GM18505 (cell line): Measurements from ENCODE around the gene PRSS12.
A peak's percentile ranks its signal among the peaks of the same experiment; 100 is the strongest.

Experiments
- ATAC-seq: cut with Tn5 transposase; IDR thresholded peaks from one replicate; pipeline ENCODE4 v1.9.1; 2021; ENCODE audit not compliant: unreplicated experiment
- POLR2A ChIP-seq: IDR thresholded peaks from 4 replicates; pipeline ENCODE4 v1.6.1; 2011; ENCODE audit warnings: borderline replicate concordance; ENCODE audit not compliant: insufficient read depth, insufficient read length; ENCODE audit errors: extremely low read depth

The PRSS12 gene

DNA sequence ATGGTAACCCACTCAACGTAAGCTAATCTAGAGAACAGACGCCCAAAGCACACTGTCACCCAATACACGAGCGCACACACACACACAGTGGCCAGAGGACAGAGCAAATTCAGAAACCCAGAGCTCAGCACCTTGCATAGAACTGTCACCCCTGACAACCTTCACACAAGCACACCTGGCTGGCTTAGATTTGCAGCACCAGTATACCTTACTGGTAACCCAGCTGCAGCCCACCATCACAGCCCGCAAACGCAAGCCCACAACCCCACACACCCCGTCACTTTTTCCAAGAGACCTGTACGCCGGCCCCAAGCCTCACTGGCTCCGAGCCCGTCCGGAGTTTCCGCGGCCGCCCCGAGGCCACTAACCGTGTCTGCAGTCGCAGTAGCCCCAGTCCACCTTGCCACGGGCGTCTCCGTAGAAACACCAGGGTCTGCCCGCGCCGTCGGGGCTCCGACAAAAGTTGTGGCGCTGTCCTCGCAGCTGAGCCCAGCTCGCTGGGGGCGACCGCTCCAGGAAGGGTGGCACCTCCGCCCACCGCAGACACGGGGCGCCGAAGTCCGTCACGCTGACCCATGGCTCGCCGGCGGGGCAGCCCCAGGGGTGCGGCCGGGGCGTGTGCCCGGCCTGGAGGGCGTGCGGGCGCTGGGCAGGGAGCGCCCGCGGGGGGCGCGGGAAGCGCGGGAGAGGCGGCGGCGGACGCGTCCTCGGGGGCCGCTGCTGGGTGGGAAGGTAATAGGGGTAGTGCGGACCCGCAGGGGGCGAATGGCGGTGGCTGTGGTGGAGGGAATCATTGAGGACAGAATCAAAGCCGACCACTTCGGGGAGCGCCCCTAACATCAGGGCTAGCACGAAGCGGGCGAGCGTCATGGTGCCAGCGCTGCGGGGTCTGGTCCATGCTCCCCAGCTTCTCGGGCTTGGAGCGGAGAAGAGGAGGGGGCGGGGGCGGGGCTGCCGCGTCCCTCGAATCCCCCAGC is 664 bp downstream of the PRSS12 start:
- no peak for TF ChIP-seq POLR2A
- ATAC-seq, result peak; percentile 12

DNA sequence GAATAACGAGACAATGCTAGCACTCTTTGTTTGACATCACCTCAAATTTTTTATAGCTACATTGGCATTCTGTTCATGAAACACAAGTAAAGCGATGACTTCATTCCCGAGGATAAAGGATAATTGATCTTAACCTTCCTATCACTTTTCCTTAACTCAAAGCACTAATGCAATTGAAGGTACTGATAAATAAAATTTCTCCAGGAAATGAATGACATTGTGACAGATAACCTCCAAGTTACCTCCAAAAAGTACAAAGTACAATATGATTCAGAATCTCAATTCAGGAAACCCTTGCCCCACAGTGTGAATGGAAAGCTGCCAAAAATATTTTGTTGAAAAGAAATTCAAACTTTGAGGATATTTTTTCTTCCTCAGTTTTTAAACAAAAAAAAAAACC is 1.8 kb downstream of the PRSS12 start:
- no peak for ATAC-seq
- TF ChIP-seq POLR2A, result no peak

DNA sequence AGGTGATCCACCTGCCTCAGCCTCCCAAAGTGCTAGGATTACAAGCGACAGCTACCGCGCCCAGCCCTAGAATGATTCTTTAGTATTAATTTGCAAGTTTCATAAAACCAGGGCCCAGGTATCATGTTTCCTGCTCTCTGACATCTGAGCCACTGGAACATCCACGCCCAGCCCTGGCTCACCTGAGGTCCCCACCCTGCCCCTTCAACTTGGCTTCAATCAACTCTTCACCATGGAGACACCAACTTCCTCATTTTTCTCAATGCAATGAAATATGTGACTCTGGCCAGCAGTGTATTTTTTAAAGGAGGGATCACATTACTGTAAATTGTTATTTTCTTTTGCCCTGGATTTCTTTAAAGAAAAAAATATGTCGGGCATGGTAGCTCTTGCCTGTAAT is 3.9 kb downstream of the PRSS12 start:
- TF ChIP-seq POLR2A, result no peak
- no peak for ATAC-seq

DNA sequence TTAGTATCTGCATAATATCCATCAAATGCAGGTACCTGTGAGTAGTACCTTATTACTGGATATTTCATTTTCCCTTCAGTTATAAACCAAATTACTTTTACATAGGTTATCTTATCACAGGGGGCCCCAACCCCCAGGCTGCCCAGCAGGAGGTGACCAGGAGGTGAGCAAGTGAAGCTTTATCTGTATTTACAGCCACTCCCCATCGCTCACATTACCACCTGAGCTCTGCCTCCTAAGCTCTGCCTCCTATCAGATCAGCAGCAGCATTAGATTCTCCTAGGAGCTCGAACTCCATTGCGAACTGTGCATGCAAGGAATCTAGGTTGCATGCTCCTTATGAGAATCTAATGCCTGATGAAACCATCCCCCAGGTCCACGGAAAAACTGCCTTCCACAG is 6.3 kb downstream of the PRSS12 start:
- ATAC-seq, result no peak
- TF ChIP-seq POLR2A, result no peak

DNA sequence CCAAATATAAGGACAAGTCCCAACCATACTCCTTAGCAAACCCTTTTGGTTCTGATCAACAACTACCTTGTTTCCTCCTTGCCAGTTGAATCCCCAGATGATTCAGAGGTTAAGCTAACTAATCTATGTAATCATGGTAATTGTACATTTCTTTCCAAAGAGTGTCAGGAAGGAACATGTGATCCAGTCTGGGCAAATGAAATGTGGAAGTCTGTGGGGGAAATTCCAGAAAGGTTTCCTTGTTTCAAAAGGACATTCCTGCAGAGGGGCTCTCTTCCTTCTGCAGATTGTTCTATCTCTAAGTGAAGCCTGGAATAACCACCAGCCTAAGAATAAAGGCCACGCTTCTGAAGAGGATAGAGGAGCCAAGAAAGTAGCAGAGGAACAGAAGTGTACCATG is 7.0 kb downstream of the PRSS12 start:
- ATAC-seq, result no peak
- TF ChIP-seq POLR2A, result no peak

DNA sequence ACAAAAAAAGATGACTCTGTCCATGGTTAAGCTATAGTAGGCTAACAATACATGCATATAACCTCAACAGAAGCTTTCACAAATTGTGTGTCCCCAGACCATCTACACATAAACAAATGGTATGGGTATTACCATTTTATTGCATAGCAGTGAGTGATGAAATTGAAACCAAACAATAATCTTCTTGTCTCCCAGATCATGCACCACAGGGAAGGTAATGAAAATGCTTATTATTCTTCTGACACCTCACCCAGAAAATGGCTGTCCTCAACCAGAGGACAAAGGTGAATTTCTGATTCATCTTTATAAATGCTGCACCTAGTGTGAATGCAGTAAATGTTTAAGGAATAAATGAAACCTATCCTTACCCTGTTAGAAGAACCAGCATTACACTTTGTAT is 8.0 kb downstream of the PRSS12 start:
- no peak for ATAC-seq
- no peak for TF ChIP-seq POLR2A

DNA sequence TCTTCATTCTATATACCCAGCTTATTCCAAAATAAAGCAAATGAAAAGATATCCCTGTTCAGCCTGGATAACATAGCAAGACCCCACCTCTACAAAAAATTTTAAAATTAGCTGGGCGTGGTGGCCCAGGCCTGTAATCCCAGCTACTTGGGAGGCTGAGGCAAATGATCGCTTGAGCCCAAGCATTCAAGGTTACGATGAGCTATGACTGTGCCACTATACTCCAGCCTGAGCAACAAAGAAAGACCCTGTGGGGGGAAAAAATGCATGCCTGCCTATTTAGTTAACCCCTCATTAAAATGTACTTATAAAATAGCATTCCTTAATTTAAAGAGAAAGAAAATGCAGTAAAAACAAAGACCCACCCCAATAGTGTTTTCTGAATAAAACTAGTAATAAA is 9.3 kb downstream of the PRSS12 start:
- no peak for TF ChIP-seq POLR2A
- no peak for ATAC-seq

DNA sequence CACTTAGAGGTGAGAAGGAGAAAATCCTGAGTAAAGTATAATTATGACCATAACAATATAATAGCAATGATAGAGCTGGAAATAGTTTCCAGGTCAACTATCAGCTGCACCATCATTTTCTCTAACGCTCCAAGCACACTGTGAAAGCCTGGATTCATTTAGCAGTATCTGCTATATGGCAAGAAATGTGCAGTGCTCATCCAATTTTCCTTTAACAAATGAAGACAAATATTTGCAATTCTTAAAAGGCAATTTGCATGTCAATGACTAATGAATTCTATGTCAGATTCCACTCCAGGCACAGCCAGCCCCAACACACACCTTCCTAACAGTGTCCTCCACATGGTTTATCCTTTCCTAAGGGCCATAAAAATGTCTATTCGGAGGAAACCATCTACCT is 12.7 kb downstream of the PRSS12 start:
- TF ChIP-seq POLR2A, result no peak
- no peak for ATAC-seq

DNA sequence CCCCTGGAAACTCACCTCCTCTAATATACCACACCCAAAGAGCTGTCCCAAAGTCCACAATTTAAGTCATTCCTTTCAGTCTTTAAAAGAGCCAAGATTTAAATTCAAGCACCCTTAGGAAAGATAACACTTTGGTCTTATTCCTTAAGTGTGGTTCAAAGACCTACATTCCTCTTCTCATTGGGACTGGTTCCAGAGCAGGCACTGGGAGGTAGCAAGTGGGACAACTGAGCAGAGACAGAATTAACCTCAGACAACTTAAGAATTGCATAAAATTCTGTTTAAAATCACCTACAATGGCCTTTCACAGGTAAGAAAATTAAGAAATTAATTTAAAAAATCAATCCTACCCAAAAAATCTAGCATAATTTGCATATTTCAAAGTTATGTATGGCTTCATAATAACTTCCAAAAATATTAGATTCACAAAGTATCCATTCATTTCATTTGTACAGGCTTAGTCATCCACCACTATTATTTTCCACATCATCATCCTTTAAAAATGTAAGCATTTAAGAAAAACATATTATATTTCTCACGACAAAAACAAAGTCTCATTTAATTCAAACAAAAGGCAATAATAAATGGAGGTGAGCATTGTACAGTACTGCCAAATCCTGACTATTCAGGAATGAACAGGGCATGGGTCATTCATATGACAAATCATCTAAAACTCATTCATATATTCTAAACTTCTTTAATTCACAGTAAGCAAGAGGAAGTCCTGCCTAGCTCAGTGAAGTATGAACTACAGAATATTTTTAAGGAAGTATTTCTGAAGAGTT is 13.6 kb downstream of the PRSS12 start:
- no peak for ATAC-seq
- TF ChIP-seq POLR2A, result no peak

DNA sequence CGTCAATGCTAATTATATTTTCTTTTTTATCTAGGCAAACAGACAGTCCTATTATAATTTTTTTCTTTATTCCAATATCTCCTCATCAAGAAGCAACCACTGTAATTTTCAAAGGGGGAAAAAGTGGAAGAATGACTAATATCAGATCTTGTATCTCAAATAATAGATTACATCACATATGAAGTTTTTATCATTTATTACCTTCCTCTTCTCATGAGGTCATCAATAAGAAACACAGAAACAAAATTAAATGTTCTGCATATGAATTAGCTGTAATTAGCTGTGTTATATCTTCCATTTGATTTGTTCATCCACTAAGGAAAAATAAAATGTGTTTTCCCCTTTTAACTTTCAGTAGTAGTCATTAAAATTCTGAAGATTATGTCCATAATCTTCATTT is 14.3 kb downstream of the PRSS12 start:
- no peak for ATAC-seq

DNA sequence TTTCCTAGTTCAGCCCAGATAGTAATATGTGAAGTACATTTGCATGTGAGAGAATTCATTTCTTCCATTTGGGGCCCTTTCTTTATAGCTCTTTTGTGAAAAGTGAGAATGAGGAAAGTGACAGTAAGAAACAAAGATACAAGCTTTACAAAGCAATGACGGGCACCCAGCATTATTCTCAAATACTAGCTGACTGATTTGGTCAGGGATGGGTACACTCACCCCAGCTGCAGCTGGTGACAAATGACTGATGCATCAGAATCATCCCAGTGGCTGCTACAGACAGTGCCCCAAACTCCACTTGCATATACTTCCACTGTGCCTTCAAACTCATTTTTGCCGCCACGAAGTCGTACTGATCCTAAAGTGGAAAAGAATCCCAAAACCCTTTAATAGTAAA is 14.8 kb downstream of the PRSS12 start:
- ATAC-seq, result no peak
- no peak for TF ChIP-seq POLR2A

More for the DNA sequence above, 14.3 kb downstream of the PRSS12 start:
- TF ChIP-seq POLR2A, result no peak

DNA sequence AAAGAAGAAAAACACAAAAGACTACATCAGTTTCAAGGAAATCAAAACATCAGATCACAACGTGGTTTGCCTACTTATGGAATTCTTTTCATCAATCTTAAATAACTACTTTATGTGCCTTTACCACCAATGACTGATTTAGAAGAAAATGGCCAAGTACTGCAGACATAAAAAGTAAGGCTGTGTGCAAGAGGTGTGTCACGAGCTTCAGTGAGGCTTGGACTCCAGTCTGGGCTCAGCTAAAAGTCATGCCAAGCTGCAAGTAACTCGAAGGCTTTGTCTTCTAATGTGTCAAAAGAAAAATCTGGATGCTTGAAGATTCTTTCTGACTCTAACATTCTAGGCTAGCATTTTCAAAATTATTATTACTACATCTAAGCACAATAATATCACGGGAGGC is 17.0 kb downstream of the PRSS12 start:
- no peak for ATAC-seq

DNA sequence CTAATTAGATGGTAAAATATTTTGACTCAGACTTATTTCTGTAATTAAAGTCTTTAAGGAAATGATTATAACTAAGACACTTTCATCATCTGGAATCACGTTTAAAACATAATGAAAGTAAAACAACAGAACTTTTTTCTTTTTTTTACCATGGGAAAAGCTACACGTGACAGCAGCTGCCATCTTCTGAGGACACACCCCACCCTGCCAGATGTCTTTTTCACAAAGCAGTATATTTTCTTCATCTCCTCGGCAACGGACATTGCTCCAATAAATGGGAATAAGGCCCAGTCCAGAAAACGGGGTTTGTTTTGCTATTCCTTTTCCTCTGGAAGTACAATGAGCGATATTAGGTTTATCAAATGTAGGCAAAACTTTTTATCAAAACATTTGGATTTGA is 17.5 kb downstream of the PRSS12 start:
- no peak for ATAC-seq
- TF ChIP-seq POLR2A, result no peak

More for the DNA sequence above, 17.0 kb downstream of the PRSS12 start:
- no peak for TF ChIP-seq POLR2A

DNA sequence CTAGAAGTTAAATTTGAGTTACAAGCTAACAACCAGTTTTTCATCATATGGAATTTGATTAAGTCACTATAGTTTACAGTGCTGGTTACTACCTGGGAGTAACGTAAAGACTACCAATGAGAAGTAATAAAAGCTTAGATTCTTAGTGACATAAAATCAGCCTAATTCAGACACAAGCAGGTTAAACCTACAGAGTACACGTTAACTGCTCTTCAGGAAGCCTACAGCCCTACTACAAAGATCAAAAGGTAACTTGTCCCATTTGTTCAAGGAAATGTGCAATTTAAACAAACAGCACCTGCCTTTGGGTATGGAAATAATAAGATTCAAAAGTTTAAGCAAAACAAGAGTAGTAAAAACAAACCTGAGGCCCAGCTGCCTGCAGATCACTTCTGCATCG is 21.5 kb downstream of the PRSS12 start:
- no peak for TF ChIP-seq POLR2A
- no peak for ATAC-seq
